Neural cell (in vitro differentiated cells): ENCODE results near the gene ZCWPW1.

ENCODE experiments used
- CTCF ChIP-seq: fragments of 450-650 bp; IDR thresholded peaks from 2 replicates; pipeline ENCODE4 v1.5.1; 2014; ENCODE audit warnings: antibody characterized with exemption, mild to moderate bottlenecking, moderate library complexity; ENCODE audit not compliant: poor library complexity, severe bottlenecking
- EZH2 ChIP-seq: fragments of 200-600, 300-800 bp; shearing (Covaris generic), sonication (generic); IDR thresholded peaks from 2 replicates; pipeline ENCODE4 v1.6.1; 2014; ENCODE audit warnings: antibody characterized with exemption, low read length, borderline replicate concordance, mild to moderate bottlenecking; ENCODE audit not compliant: insufficient read depth, poor library complexity, severe bottlenecking
- MXI1 ChIP-seq: fragments of 450-650 bp; conservative IDR thresholded peaks from 2 replicates; pipeline ENCODE4 v1.6.1; 2014; ENCODE audit warnings: antibody characterized with exemption, mild to moderate bottlenecking; ENCODE audit not compliant: poor library complexity, severe bottlenecking
- POLR2AphosphoS5 ChIP-seq: IDR thresholded peaks from 2 replicates; pipeline ENCODE4 v1.6.1; 2012
- RAD21 ChIP-seq: fragments of 450-650 bp; conservative IDR thresholded peaks from 2 replicates; pipeline ENCODE4 v1.6.1; 2014; ENCODE audit warnings: antibody characterized with exemption, mild to moderate bottlenecking, moderate library complexity
- SMC3 ChIP-seq: fragments of 450-650 bp; conservative IDR thresholded peaks from 2 replicates; pipeline ENCODE4 v1.6.1; 2014; ENCODE audit warnings: antibody characterized with exemption, mild to moderate bottlenecking, moderate library complexity; ENCODE audit not compliant: poor library complexity
- TAF1 ChIP-seq: IDR thresholded peaks from 2 replicates; pipeline ENCODE4 v1.6.1; 2012; ENCODE audit warnings: low read depth
- TF ChIP-seq, protein P1 (sequence below): IDR thresholded peaks from 2 replicates; pipeline ENCODE4 v1.6.1; 2012; ENCODE audit warnings: borderline replicate concordance

DNA sequence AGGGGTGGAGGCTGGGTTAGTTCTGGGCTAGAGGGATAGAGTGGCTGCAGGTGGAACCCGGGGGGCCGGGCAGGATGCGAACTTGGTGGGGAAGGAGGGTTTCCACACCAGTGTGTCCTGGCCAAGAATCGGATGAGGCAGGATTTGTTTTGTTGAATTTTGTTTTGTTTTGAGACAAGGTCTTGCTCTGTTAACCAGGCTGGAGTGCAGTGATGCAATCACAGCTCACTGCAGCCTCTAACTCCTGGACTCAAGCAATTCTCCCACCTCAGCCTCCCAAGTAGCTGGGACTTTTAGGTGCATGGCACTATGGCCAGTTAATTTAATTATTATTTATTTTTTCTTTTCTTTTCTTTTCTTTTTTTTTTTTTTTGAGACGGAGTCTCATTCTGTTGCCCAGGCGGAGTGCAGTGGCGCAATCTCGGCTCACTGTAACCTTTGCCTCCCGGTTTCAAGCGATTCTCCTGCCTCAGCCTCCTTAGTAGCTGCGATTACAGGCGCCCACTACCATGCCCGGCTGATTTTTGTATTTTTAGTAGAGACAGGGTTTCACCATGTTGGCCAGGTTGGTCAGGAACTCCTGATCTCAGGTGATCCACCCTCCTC, 20.8 kb upstream of the ZCWPW1 start:
- TF ChIP-seq EZH2 (no peak), RAD21 (no peak), CTCF (no peak), POLR2AphosphoS5 (no peak), TAF1 (no peak), MXI1 (no peak), SMC3 (no peak)
- TF ChIP-seq, protein P1, sequence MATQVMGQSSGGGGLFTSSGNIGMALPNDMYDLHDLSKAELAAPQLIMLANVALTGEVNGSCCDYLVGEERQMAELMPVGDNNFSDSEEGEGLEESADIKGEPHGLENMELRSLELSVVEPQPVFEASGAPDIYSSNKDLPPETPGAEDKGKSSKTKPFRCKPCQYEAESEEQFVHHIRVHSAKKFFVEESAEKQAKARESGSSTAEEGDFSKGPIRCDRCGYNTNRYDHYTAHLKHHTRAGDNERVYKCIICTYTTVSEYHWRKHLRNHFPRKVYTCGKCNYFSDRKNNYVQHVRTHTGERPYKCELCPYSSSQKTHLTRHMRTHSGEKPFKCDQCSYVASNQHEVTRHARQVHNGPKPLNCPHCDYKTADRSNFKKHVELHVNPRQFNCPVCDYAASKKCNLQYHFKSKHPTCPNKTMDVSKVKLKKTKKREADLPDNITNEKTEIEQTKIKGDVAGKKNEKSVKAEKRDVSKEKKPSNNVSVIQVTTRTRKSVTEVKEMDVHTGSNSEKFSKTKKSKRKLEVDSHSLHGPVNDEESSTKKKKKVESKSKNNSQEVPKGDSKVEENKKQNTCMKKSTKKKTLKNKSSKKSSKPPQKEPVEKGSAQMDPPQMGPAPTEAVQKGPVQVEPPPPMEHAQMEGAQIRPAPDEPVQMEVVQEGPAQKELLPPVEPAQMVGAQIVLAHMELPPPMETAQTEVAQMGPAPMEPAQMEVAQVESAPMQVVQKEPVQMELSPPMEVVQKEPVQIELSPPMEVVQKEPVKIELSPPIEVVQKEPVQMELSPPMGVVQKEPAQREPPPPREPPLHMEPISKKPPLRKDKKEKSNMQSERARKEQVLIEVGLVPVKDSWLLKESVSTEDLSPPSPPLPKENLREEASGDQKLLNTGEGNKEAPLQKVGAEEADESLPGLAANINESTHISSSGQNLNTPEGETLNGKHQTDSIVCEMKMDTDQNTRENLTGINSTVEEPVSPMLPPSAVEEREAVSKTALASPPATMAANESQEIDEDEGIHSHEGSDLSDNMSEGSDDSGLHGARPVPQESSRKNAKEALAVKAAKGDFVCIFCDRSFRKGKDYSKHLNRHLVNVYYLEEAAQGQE: no peak
